Measurements from ENCODE around the gene FAM237A. TPM values are rescaled to one million over a fixed set of nuclear protein-coding genes. Genes with fewer than 3 reads are reported as not detected.

FAM237A gene
- total and polyA plus RNA-seq, 2 experiments from 2014 or later: not detected

DNA sequence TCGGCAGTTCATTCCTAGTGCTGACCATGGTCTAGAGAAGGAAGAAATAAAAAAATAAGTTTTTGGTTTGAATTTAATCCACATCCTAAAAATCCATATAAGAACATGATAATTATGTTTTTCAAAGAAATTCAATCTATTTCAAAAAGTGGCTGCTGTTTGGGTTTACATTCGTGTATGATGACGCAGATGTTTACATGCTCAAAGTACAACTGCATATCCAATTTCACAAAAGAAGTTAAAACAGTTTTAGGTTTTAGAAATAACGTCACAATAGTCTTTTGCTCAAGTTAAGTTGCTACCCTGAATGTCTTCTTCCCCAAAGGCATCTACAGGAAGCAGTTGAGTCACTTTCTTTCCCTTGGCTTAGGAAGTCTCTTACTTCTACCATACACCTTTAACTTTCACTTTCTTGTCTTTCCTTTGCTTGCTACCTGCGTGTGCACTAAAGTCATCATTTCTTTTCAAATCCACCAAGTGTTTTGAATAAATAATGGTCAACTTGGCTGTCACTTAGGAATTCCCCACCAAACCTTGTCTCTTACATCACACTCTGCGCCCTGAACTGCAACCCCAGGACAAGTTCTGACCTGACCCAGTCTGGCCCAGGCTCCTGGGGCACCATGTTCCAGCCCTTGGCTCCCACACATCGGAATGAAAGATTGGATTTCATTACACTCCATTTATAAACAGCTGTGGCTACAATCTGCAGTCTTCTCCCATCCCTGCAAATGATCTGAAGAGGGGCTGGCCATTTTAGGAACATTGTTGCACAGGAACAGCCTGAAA, 28.4 kb downstream of the FAM237A start:
- no peaks in the 10 kb centered on the region for H3K36me3 ChIP-seq (ENCODE audit: insufficient read depth)
- H3K4me3 ChIP-seq: no peak overlapping the region
- peaks cover 6% of the 10 kb centered on the region; the same call in 1 of the 2 replicates for H3K4me1 ChIP-seq (ENCODE audit: insufficient read depth)
- H3K4me1 Mint-ChIP-seq: peaks cover 3% of the 10 kb centered on the region; the same call in 1 of the 3 replicates
- DNase-seq (ENCODE audit: low spot score): no peak
- H3K9me2 ChIP-seq (ENCODE audit: insufficient read depth): no peaks in the 10 kb centered on the region
- H3K27ac ChIP-seq (ENCODE audit: low read depth): no peak overlapping the region
- H3K4me3 Mint-ChIP-seq: no peak overlapping the region
- no peak for ATAC-seq
- no peaks in the 10 kb centered on the region for H3K79me2 ChIP-seq (replicated peaks; ENCODE audit: insufficient read depth)
- no peaks in the 10 kb centered on the region for H3K27me3 ChIP-seq (ENCODE audit: insufficient read depth)
- H3K27ac Mint-ChIP-seq: peak overlapping the region; percentile 12; the same call in 1 of the 2 replicates
- H3F3A ChIP-seq (replicated peaks; ENCODE audit: low read depth): no peaks in the 10 kb centered on the region
- H3K9me3 Mint-ChIP-seq: no peaks in the 10 kb centered on the region
- H2AFZ ChIP-seq: peak overlapping the region; percentile 95
- H3K27me3 Mint-ChIP-seq (ENCODE audit: insufficient read depth, low read depth, poor library complexity): no peaks in the 10 kb centered on the region
- H3K4me2 ChIP-seq: no peak overlapping the region
- H4K20me1 ChIP-seq (replicated peaks; ENCODE audit: insufficient read depth): no peaks in the 10 kb centered on the region
- no peak for TF ChIP-seq ZNF114 (CRISPR knock-in tag; IDR thresholded peaks at IDR 0.05)
- TF ChIP-seq ETS1 (IDR thresholded peaks at IDR 0.05): no peak
- no peak for TF ChIP-seq ZNF331 (CRISPR knock-in tag; IDR thresholded peaks at IDR 0.05; ENCODE audit: low read depth)
- no peak for TF ChIP-seq EZH2 (IDR thresholded peaks at IDR 0.05; ENCODE audit: low read depth, unreplicated experiment)
- TF ChIP-seq, protein P1, sequence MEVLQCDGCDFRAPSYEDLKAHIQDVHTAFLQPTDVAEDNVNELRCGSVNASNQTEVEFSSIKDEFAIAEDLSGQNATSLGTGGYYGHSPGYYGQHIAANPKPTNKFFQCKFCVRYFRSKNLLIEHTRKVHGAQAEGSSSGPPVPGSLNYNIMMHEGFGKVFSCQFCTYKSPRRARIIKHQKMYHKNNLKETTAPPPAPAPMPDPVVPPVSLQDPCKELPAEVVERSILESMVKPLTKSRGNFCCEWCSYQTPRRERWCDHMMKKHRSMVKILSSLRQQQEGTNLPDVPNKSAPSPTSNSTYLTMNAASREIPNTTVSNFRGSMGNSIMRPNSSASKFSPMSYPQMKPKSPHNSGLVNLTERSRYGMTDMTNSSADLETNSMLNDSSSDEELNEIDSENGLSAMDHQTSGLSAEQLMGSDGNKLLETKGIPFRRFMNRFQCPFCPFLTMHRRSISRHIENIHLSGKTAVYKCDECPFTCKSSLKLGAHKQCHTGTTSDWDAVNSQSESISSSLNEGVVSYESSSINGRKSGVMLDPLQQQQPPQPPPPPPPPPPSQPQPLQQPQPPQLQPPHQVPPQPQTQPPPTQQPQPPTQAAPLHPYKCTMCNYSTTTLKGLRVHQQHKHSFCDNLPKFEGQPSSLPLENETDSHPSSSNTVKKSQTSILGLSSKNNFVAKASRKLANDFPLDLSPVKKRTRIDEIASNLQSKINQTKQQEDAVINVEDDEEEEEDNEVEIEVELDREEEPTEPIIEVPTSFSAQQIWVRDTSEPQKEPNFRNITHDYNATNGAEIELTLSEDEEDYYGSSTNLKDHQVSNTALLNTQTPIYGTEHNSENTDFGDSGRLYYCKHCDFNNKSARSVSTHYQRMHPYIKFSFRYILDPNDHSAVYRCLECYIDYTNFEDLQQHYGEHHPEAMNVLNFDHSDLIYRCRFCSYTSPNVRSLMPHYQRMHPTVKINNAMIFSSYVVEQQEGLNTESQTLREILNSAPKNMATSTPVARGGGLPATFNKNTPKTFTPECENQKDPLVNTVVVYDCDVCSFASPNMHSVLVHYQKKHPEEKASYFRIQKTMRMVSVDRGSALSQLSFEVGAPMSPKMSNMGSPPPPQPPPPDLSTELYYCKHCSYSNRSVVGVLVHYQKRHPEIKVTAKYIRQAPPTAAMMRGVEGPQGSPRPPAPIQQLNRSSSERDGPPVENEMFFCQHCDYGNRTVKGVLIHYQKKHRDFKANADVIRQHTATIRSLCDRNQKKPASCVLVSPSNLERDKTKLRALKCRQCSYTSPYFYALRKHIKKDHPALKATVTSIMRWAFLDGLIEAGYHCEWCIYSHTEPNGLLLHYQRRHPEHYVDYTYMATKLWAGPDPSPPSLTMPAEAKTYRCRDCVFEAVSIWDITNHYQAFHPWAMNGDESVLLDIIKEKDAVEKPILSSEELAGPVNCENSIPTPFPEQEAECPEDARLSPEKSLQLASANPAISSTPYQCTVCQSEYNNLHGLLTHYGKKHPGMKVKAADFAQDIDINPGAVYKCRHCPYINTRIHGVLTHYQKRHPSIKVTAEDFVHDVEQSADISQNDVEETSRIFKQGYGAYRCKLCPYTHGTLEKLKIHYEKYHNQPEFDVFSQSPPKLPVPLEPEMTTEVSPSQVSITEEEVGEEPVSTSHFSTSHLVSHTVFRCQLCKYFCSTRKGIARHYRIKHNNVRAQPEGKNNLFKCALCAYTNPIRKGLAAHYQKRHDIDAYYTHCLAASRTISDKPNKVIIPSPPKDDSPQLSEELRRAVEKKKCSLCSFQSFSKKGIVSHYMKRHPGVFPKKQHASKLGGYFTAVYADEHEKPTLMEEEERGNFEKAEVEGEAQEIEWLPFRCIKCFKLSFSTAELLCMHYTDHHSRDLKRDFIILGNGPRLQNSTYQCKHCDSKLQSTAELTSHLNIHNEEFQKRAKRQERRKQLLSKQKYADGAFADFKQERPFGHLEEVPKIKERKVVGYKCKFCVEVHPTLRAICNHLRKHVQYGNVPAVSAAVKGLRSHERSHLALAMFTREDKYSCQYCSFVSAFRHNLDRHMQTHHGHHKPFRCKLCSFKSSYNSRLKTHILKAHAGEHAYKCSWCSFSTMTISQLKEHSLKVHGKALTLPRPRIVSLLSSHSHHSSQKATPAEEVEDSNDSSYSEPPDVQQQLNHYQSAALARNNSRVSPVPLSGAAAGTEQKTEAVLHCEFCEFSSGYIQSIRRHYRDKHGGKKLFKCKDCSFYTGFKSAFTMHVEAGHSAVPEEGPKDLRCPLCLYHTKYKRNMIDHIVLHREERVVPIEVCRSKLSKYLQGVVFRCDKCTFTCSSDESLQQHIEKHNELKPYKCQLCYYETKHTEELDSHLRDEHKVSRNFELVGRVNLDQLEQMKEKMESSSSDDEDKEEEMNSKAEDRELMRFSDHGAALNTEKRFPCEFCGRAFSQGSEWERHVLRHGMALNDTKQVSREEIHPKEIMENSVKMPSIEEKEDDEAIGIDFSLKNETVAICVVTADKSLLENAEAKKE (CRISPR knock-in tag; IDR thresholded peaks at IDR 0.05): no peak
- TF ChIP-seq JUNB (IDR thresholded peaks at IDR 0.05; ENCODE audit: unreplicated experiment): no peak
- TF ChIP-seq STAT1 (IDR thresholded peaks at IDR 0.05; ENCODE audit: unreplicated experiment): no peak
- TF ChIP-seq EZH2phosphoT487 (IDR thresholded peaks at IDR 0.05; ENCODE audit: unreplicated experiment): no peak
- TF ChIP-seq, protein P2, sequence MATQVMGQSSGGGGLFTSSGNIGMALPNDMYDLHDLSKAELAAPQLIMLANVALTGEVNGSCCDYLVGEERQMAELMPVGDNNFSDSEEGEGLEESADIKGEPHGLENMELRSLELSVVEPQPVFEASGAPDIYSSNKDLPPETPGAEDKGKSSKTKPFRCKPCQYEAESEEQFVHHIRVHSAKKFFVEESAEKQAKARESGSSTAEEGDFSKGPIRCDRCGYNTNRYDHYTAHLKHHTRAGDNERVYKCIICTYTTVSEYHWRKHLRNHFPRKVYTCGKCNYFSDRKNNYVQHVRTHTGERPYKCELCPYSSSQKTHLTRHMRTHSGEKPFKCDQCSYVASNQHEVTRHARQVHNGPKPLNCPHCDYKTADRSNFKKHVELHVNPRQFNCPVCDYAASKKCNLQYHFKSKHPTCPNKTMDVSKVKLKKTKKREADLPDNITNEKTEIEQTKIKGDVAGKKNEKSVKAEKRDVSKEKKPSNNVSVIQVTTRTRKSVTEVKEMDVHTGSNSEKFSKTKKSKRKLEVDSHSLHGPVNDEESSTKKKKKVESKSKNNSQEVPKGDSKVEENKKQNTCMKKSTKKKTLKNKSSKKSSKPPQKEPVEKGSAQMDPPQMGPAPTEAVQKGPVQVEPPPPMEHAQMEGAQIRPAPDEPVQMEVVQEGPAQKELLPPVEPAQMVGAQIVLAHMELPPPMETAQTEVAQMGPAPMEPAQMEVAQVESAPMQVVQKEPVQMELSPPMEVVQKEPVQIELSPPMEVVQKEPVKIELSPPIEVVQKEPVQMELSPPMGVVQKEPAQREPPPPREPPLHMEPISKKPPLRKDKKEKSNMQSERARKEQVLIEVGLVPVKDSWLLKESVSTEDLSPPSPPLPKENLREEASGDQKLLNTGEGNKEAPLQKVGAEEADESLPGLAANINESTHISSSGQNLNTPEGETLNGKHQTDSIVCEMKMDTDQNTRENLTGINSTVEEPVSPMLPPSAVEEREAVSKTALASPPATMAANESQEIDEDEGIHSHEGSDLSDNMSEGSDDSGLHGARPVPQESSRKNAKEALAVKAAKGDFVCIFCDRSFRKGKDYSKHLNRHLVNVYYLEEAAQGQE (IDR thresholded peaks at IDR 0.05; ENCODE audit: unreplicated experiment): no peak
- no peak for TF ChIP-seq CTCF (conservative IDR thresholded peaks at IDR 0.05; ENCODE audit: low read depth in 2 of 2)
- TF ChIP-seq POLR2AphosphoS5 (IDR thresholded peaks at IDR 0.05; ENCODE audit: low read depth): no peak
- TF ChIP-seq NANOG (IDR thresholded peaks at IDR 0.05; ENCODE audit: borderline replicate concordance): no peak
- no peak for TF ChIP-seq CREB1 (CRISPR knock-in tag; IDR thresholded peaks at IDR 0.05; ENCODE audit: low read depth)
- no peaks in the 10 kb centered on the region for H3K36me3 Mint-ChIP-seq (ENCODE audit: low read depth)

Data from GM23338 (cell line).